Sigmoid colon (tissue), 7 donors: ENCODE data around the gene SDK1. TPM values are rescaled to one million over a fixed set of nuclear protein-coding genes. Genes with fewer than 3 reads are reported as not detected.

ENCODE experiments used
- DNase-seq: peaks from one replicate; pipeline ENCODE4 v3.0.0-alpha.2; 2019
- H3K27ac ChIP-seq, 4 donors: fragments of 200-600 bp; sonication (generic); one replicate each; pipeline ENCODE4 v1.5.1; 2016 to 2019; ENCODE audit warnings: mild to moderate bottlenecking in 1 of 4
- H3K27me3 ChIP-seq, 3 donors: fragments of 200-600 bp; sonication (generic); one replicate each; pipeline ENCODE4 v1.5.1; 2019; ENCODE audit warnings: mild to moderate bottlenecking in 1 of 3
- H3K36me3 ChIP-seq, 4 donors: fragments of 200-600 bp; sonication (generic); one replicate each; pipeline ENCODE4 v1.5.1; 2016 to 2019
- H3K4me1 ChIP-seq, 4 donors: fragments of 200-600 bp; sonication (generic); one replicate each; pipeline ENCODE4 v1.5.1; 2017 to 2019
- H3K4me3 ChIP-seq, 4 donors: fragments of 200-600 bp; sonication (generic); one replicate each; pipeline ENCODE4 v1.5.1; 2017 to 2019; ENCODE audit warnings: mild to moderate bottlenecking in 2 of 4, moderate library complexity in 1 of 4
- H3K9me3 ChIP-seq, 4 donors: fragments of 200-600 bp in 3 of 4; sonication (generic) in 3 of 4; one replicate each; pipeline versions ENCODE4 v1.5.1 to v1.6.1; 2013 to 2019
- EP300 ChIP-seq, 4 donors: sonication (generic); formaldehyde crosslinking; IDR thresholded peaks; one replicate each; pipeline ENCODE4 v1.6.1; 2017; ENCODE audit warnings: antibody characterized with exemption in 4 of 4
- POLR2A ChIP-seq, 2 donors: fragments of 450-650 bp; IDR thresholded peaks; one replicate each; pipeline ENCODE4 v1.6.1; 2016; ENCODE audit warnings: antibody characterized with exemption in 2 of 2, mild to moderate bottlenecking in 2 of 2, moderate library complexity in 2 of 2
- POLR2AphosphoS5 ChIP-seq, 4 donors: sonication (generic); formaldehyde crosslinking; IDR thresholded peaks; one replicate each; pipeline ENCODE4 v1.6.1; 2017; ENCODE audit warnings: antibody characterized with exemption in 4 of 4
- WGBS, 2 donors: extraction: QIAGEN DNeasy Blood & Tissue Kit; methylation state at CpG; one replicate each; pipeline ENCODE4 v1.1.7; 2013; 5-methylcytosine and 5-hydroxymethylcytosine counted together
- intact Hi-C: fragments of 100-400 bp; cut with DNase I; formaldehyde crosslinking; loops from one replicate; pipeline ENCODE4 v1.15.1; 2023
- polyA plus RNA-seq, 3 donors: library from polyadenylated mRNA; stranded (reverse); fragments of 200-250 nt; gene quantifications; one replicate each; pipeline ENCODE4 v1.2.3, GENCODE V29; 2013
- total RNA-seq, 4 donors: library from RNA; depleted of rRNA; stranded (reverse); fragments of >200 nt; gene quantifications; one replicate each; pipeline ENCODE4 v1.1.0, GENCODE V29; 2016
- TF ChIP-seq, protein P1 (sequence below), 4 experiments: fragments of 450-650 bp in 3 of 4; fragments of 200-600 bp in 1 of 4; IDR thresholded peaks; one replicate each; pipeline ENCODE4 v1.5.1; 2016 to 2019; ENCODE audit warnings: antibody characterized with exemption in 4 of 4, mild to moderate bottlenecking in 3 of 4, moderate library complexity in 2 of 4
- donor health status: healthy with polysubstance abuse.
- donor health status: Bipolar disorder and iron deficiency.
- donor health status: healthy.

SDK1 gene
- total and polyA plus RNA-seq, 7 donors, result under 0.01 to 23.0 (median 10.0) TPM; not detected in 1

DNA sequence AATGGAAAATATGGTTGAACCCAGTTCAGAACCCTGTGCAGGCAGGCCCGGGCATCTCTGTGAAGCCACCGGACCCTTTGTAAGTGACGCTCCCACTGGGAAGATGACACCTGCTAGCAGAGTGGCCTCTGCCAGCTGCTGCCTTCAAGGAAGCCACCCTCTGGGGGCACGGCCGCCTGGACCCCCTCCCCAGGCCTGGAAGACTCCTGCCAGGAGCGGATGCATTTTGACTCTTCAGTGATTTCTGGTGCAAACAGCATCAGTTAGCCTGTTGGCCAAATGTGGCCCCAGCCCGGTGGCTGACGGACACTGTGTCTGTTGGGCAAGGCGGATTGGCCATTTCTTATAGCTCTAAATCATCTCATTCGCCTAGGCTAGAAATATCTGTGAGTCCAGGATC, 867.0 kb downstream of the SDK1 start:
- Histone ChIP-seq H3K36me3 (no peaks in the 10 kb centered on the region), H3K4me1 (no peaks in the 10 kb centered on the region), H3K4me3 (no peak overlapping the region), H3K9me3 (no peaks in the 10 kb centered on the region), H3K27me3 (no peaks in the 10 kb centered on the region), H3K27ac (no peak overlapping the region)
- no peak for DNase-seq
- TF ChIP-seq POLR2AphosphoS5 (IDR thresholded peaks at IDR 0.05) (no peak), EP300 (IDR thresholded peaks at IDR 0.05) (no peak), POLR2A (IDR thresholded peaks at IDR 0.05) (no peak)
- TF ChIP-seq, protein P1, sequence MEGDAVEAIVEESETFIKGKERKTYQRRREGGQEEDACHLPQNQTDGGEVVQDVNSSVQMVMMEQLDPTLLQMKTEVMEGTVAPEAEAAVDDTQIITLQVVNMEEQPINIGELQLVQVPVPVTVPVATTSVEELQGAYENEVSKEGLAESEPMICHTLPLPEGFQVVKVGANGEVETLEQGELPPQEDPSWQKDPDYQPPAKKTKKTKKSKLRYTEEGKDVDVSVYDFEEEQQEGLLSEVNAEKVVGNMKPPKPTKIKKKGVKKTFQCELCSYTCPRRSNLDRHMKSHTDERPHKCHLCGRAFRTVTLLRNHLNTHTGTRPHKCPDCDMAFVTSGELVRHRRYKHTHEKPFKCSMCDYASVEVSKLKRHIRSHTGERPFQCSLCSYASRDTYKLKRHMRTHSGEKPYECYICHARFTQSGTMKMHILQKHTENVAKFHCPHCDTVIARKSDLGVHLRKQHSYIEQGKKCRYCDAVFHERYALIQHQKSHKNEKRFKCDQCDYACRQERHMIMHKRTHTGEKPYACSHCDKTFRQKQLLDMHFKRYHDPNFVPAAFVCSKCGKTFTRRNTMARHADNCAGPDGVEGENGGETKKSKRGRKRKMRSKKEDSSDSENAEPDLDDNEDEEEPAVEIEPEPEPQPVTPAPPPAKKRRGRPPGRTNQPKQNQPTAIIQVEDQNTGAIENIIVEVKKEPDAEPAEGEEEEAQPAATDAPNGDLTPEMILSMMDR (IDR thresholded peaks at IDR 0.05), result no peak
- intact Hi-C loops, result no loop called here
- WGBS, 2 donors, result 93 to 95% methylated on average over 10 of the region's 10 CpGs

DNA sequence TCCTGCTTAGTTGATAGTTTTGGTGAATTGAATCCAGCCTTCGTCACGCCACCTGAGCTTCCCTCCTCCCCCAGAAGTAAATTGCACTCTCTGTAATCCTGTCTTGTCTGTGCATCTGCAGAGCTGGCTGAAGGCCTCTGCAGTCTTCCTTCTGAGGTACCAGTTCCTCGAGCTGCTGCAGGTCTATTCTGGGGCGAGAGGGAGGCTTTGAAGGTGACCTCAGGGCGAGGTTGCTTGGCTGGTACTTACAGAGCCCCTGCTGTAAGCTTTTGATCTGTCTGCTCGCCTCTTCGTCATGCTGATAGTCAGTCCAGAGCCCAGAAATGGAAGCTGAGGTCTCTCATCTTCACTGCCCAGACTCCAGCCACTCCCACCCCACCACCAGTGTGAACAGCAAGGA, 867.5 kb downstream of the SDK1 start:
- Histone ChIP-seq H3K27ac (no peak overlapping the region), H3K36me3 (no peaks in the 10 kb centered on the region), H3K9me3 (no peaks in the 10 kb centered on the region), H3K27me3 (no peaks in the 10 kb centered on the region), H3K4me1 (no peaks in the 10 kb centered on the region), H3K4me3 (no peak overlapping the region)
- TF ChIP-seq POLR2A (IDR thresholded peaks at IDR 0.05) (no peak), EP300 (IDR thresholded peaks at IDR 0.05) (no peak), POLR2AphosphoS5 (IDR thresholded peaks at IDR 0.05) (no peak)
- TF ChIP-seq, protein P1 (IDR thresholded peaks at IDR 0.05), result no peak
- intact Hi-C loops, result no loop called here
- WGBS, 2 donors, result 63 to 68% methylated on average over 7 of the region's 7 CpGs
- DNase-seq, result no peak

DNA sequence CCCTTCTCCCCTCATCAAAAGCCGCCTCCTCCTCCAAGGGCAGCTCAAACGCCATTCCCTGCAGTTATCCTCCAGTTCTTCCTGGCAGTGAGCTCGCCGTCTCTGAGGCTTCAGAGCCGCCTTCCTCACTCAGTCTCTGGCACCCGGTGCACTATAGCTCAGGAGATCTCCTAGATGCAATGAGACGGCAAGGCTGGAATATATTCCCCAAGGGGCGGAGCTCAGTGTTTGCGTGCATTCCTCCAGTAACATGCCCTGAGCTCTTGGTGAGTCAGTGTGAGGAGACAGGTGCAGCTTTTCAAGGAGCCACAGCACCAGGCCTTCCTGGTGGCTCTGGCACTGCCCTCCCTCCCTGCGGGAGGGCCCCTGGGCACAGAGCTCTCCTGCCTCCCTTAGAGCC, 868.4 kb downstream of the SDK1 start:
- H3K9me3 ChIP-seq, result no peaks in the 10 kb centered on the region
- DNase-seq, result no peak
- no peak for TF ChIP-seq POLR2A (IDR thresholded peaks at IDR 0.05)
- no peak for TF ChIP-seq POLR2AphosphoS5 (IDR thresholded peaks at IDR 0.05)
- TF ChIP-seq EP300 (IDR thresholded peaks at IDR 0.05), result no peak
- TF ChIP-seq, protein P1 (IDR thresholded peaks at IDR 0.05), result no peak
- H3K27ac ChIP-seq, result no peak overlapping the region
- intact Hi-C loops, result no loop called here
- no peaks in the 10 kb centered on the region for H3K4me1 ChIP-seq
- WGBS, 2 donors, result 23 to 74% methylated on average over 10 of the region's 10 CpGs
- H3K4me3 ChIP-seq, result no peak overlapping the region
- H3K36me3 ChIP-seq, result no peaks in the 10 kb centered on the region
- H3K27me3 ChIP-seq, result no peaks in the 10 kb centered on the region

DNA sequence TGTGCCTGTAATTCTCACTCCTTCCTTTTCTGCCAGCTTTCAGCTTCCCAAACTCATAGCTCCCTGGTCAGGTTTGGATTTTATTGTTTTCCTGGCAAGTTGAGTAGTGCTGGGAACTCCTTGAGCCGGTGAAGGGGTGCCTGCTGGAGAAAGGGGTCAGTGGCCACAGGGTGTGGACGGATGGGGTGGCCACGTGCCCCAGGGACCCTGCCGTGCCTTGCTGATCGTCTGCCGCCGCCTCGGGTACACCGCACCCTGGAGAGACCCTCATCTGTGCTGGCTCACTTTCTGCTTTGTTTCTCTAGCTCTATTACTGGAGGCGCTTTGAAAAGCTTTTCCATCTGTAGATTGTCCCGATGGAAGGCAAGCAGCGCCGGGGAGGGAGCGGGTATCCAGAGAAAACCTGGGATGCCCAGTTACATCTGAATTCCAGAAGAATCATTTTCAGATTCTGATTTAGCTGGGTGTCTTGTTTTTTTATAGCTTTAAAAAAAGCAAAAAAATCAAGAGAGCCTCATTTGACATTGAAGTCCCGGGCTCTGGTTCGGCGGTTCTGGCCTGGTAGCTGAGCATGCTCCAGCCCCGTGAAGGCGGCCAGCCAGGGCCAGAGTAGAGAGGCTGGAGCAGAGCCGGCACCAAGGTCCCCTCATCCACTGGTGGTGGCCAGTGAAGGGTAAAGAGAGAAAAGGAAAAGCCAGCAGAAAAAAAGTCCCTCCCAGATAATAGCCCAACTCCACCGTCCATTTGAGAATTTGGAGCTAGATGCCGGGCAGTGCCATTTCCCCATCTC, 870.1 kb downstream of the SDK1 start:
- intact Hi-C loops, result no loop called here
- Histone ChIP-seq H3K9me3 (no peaks in the 10 kb centered on the region), H3K27ac (no peak overlapping the region), H3K36me3 (no peaks in the 10 kb centered on the region), H3K4me3 (no peak overlapping the region), H3K27me3 (no peaks in the 10 kb centered on the region), H3K4me1 (no peaks in the 10 kb centered on the region)
- WGBS, 2 donors, result 93% methylated on average over 22 of the region's 22 CpGs
- TF ChIP-seq POLR2A (IDR thresholded peaks at IDR 0.05) (no peak), EP300 (IDR thresholded peaks at IDR 0.05) (no peak)
- DNase-seq, result no peak

DNA sequence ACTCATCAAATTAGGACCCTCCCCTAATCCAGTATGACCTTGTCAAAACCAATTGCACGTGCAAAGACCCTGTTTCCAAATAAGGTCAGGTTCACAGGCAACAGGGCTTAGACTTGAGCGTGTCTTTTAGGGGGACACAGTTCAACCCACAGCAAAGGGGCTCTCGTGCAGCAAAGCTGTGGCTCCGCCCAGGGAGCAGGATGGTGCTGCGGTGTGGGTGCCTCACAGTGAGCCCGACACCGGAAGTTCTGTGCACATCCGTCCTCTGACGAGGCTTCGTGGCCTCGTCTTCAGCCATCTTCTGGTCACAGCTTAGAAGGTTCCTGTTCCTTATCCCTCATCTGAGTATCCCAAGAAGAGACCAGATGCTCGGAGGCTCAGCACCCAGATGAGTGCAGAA, 871.8 kb downstream of the SDK1 start:
- 89 to 91% methylated on average over 12 of the region's 12 CpGs for WGBS, 2 donors
- H3K4me1 ChIP-seq, result no peaks in the 10 kb centered on the region
- no peak for DNase-seq
- intact Hi-C loops, result no loop called here
- H3K27ac ChIP-seq, result no peak overlapping the region
- H3K4me3 ChIP-seq, result no peak overlapping the region
- TF ChIP-seq POLR2A (IDR thresholded peaks at IDR 0.05), result no peak
- TF ChIP-seq, protein P1 (IDR thresholded peaks at IDR 0.05), result no peak
- no peak for TF ChIP-seq POLR2AphosphoS5 (IDR thresholded peaks at IDR 0.05)
- no peak for TF ChIP-seq EP300 (IDR thresholded peaks at IDR 0.05)
- H3K27me3 ChIP-seq, result no peaks in the 10 kb centered on the region
- no peaks in the 10 kb centered on the region for H3K36me3 ChIP-seq
- H3K9me3 ChIP-seq, result no peaks in the 10 kb centered on the region
